GM03348 (cell line): Measurements from ENCODE around the gene RAB11FIP5.

ENCODE experiments used
- DNase-seq: peaks from one replicate; pipeline ENCODE4 v3.0.0; 2012; ENCODE audit warnings: low spot score

The RAB11FIP5 gene

DNA sequence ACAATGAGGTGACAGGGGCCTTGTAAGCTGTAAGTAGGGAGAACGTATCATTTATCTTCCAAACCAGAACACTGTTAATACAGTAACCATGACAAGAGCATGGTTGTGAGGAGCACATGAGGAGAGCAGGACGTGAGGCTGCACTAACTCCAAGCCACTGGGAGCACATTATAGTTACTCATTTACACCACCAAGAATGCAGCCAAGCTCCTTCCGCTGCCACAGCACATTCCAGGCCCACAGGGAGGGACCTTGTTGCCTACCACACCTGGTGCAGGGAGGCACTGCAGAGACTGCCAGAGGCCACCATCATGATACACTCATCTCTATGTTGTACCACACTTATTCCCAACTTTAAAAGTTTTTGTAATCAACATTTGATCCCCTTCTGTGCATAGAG lies 27.8 kb downstream of the RAB11FIP5 start:
- DNase-seq: no peak

DNA sequence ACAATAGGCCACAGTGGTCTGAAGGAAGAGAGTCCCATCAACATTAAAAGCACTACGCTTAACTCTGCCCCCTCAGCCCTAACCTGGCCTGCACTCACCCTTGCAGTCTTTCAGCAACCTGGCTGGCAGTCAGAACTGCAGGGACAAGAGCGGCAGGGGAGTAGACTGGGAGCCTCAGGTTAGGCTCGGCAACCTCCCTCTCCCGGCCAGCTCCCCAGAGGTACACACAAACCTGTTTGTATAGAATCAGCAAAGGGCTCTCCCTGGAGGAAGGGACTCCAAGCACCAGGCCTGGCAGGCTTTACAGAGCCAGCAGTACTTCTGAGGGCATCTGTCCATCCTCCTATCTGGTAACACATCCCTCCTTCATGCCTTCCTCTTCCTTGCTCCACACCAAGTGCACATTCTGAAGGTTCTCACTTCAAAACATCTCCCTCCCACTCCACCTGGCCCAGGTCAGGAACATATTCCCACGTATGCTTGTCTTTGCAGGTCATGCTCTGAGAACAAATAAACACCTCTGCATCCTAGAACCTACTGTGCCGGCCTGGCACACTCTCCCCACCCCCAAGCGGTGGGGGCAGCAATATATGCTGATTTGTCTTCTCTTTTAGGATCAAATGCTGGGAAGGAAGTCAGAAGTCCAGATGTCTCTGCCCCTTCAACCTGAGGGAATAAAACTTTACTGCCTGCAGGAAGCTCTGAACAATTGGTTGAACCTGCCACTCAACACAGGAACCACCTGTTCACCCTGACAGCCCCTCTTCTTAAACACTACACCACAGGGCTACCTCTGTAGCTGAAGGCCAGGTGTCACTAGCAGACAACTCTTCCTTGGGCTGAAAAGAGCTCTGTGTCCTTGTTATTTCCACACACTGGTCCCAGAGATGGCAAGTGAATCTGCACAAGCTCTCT lies 28.6 kb downstream of the RAB11FIP5 start:
- DNase-seq: no peak

DNA sequence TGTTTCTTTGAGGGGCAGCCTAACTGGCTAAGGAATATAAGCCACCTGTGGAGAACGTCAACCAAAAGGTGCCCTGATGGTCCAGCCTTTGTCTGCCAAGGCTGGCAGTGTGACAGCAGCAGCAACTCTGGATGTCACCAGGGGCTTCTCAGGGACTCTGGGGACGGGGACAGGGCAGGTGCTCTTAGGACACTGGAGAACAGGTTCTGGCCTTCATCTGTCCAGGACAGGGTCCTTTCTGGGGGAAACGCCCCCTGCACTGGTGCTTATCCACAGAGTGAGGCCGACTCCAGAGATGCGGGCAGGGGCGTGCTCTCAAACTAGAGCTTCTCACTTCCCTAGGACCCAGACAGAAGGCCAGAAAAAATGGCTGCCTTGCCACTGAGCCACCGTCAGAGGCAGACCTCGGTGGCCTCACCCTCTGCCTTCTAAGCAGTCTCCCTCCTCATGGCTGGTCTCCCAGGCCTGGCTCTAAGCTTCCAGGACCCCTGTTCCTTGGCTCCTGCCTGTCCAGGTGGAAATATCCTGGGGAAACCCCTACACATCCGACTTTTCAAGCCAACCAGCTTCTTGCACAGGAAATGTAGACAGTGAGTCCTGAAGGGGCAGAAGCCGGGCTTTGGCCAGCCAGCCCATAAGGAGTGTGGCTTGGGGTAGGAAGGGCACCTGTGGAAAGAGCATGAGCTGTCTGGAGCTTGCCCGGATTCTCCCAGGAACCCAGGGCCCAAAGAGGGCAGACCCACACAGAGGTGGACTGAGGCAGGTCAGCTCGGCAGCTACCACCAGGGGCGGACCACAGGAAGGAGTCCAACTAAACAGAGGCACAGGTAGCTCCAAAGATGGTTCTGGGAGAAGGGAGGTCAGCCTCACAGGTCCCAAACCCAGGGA lies 30.0 kb downstream of the RAB11FIP5 start:
- no peak for DNase-seq

- DNase-seq: no peak
These were observed 31.5 kb downstream of the RAB11FIP5 start for GRCh38 chr2:73081181-73081671.

GRCh38 chr2:73080321-73081131 lies 32.2 kb downstream of the RAB11FIP5 start:
- DNase-seq: no peak

DNA sequence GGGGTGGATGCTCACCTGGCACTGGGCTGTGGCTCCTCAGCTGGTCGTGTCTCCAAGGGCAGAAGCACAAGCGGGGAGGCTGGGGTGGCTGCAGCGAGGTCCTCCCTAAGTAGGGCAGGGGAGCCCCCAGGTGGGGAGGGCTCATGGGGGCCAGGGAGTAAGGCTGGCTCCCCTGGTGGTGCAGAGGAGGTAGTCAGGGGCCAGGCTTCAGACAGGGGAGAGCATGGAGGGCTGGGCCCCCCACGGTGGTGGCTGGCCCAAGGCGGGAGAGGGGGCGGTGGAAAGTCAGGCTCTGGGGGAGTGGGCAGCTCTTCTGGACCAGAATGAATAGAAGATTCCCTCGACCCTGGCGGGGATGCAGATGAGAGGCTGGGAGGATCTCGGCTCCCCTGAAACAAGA lies 33.1 kb downstream of the RAB11FIP5 start:
- no peak for DNase-seq

- no peak for DNase-seq
These were observed 34.0 kb downstream of the RAB11FIP5 start for GRCh38 chr2:73078457-73079411.

DNA sequence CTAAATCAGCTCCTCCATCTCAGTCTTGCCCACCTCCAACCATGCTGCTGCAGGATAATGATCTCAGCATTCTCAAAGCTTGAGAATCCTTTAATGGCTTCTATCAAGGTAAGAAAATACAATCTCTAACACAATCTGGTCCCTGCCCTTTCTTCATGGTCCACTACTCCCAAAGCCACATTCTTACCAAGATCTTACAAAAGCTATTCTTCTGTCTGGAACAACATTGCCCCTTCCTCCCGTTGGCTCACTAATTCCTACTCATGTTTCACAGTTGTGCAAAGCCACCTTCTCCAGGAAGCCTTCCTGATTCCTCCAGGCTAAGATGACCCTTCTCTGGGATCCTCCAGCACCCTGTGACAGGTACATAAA lies 35.3 kb downstream of the RAB11FIP5 start:
- no peak for DNase-seq

- no peak for DNase-seq
These were observed 35.9 kb downstream of the RAB11FIP5 start for GRCh38 chr2:73076701-73077423.

- no peak for DNase-seq
These were observed 37.0 kb downstream of the RAB11FIP5 start for GRCh38 chr2:73075477-73076373.

DNA sequence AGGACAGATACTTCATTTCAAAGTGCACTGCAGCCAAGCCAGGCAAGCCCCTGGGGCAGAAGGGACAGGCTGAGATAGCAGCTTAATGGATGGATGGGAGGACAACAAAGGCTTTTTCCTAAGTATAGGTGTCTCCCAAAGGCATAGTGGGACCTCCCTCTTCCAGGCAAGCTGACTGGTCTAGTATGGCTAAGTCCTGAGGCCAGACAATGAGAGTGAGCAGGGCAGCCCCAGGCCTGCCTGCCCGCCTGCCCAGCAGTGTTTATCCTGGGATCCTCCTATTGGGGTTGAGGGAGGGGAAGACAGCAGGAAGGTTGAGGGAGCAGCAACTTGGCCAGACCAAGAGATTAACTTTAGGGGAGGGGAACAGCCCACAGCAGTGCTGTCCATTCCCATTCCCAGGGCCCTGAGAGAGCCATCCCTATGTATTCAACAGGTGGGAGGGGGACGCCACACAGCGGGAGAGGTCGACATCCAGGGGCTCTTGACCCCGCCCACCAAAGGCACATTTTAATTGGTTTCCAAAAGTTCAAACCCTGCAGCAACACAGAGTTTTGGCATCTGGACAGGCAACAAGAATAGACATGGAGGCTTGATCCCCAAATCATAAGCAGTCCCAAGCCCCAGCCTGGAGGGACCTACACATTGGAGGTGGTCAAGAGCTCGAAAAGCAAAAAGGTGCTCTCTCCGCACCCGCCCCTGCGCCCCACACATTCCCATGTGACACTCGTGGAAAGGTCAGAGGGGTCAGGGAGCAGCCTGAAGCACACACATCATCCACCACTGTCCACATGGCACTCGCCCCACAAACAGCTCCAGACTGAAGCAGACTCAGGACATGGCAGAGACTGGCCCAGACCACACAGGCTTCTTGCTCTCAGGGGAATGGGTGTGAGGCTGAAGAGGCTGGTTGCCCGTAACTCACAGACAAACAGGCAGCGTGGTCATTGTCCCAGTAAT lies 38.4 kb downstream of the RAB11FIP5 start:
- DNase-seq: no peak

GRCh38 chr2:73072416-73072815 lies 40.3 kb downstream of the RAB11FIP5 start:
- no peak for DNase-seq

GRCh38 chr2:73072129-73072395 lies 40.7 kb downstream of the RAB11FIP5 start:
- DNase-seq: no peak

- peak; percentile 100 for DNase-seq
These were observed 41.2 kb downstream of the RAB11FIP5 start, which contains the start of gene SFXN5 for GRCh38 chr2:73071360-73072128. TSS of gene SFXN5 (minus strand) at chr2:73071712. CDS start at chr2:73071705, 7 bp downstream.

- DNase-seq: peak; percentile 75
These were observed 41.9 kb downstream of the RAB11FIP5 start for GRCh38 chr2:73070643-73071359.

GRCh38 chr2:73069855-73070642 lies 42.7 kb downstream of the RAB11FIP5 start:
- DNase-seq: no peak
